CD4-positive, alpha-beta memory T cell (primary cell): ENCODE measurements around the gene CHM. TPM values are rescaled to one million over a fixed set of nuclear protein-coding genes. Genes with fewer than 3 reads are reported as not detected.
"Not testable (repeated sequence)": the region's sequence is repeated elsewhere in the genome, so short reads cannot be mapped to it uniquely, and the experiment has no call there.

Source experiments
- CTCF ChIA-PET: fragments of 350-600 bp; sonication (Branson Sonifier 250); formaldehyde crosslinking; loops from one replicate; lab custom pipeline; 2021; ENCODE audit warnings: inconsistent platforms; ENCODE audit not compliant: partially characterized antibody; lab: Charles Lee
- POLR2A ChIA-PET: fragments of 350-600 bp; sonication (Branson Sonifier 250); formaldehyde crosslinking; loops from one replicate; lab custom pipeline; 2021; ENCODE audit not compliant: partially characterized antibody; lab: Charles Lee
- DNase-seq, 5 donors: peaks; one replicate each; pipeline versions ENCODE4 v3.0.0 to v3.0.0-alpha.2; 2020 to 2022; ENCODE audit warnings: mixed read lengths in 1 of 5
- H3K27ac ChIP-seq: one replicate; pipeline ENCODE4 v1.7.0; 2013; ENCODE audit warnings: low read depth, low read length
- H3K27me3 ChIP-seq: 2 replicates; pipeline ENCODE4 v1.7.0; 2013; ENCODE audit warnings: mild to moderate bottlenecking, low read length, moderate library complexity; ENCODE audit not compliant: insufficient read depth
- H3K36me3 ChIP-seq: 2 replicates; pipeline ENCODE4 v1.7.0; 2013; ENCODE audit warnings: mild to moderate bottlenecking, low read length, moderate library complexity; ENCODE audit not compliant: insufficient read depth
- H3K4me1 ChIP-seq: 2 replicates; pipeline ENCODE4 v1.7.0; 2013; ENCODE audit warnings: mild to moderate bottlenecking, low read length, moderate library complexity; ENCODE audit not compliant: insufficient read depth
- H3K4me3 ChIP-seq, 2 donors: one replicate each; pipeline ENCODE4 v1.7.0; 2013; ENCODE audit warnings: low read length in 2 of 2, mild to moderate bottlenecking in 1 of 2
- H3K9me3 ChIP-seq, 2 donors: one replicate each; pipeline ENCODE4 v1.7.0; 2013; ENCODE audit warnings: low read length in 2 of 2, control low read depth in 1 of 2; ENCODE audit not compliant: control insufficient read depth in 1 of 2
- H3K27ac Mint-ChIP-seq, 7 donors: one replicate each; pipeline ENCODE4 v1.8.0; 2020 to 2021; ENCODE audit warnings: mixed read lengths in 7 of 7, mild to moderate bottlenecking in 6 of 7, inconsistent platforms in 3 of 7, moderate library complexity in 3 of 7
- H3K27me3 Mint-ChIP-seq, 2 donors: one replicate each; pipeline ENCODE4 v1.8.0; 2020 to 2021; ENCODE audit warnings: mixed read lengths in 2 of 2
- H3K36me3 Mint-ChIP-seq, 2 donors: one replicate each; pipeline ENCODE4 v1.8.0; 2020 to 2021; ENCODE audit warnings: mixed read lengths in 2 of 2, inconsistent platforms in 1 of 2, mild to moderate bottlenecking in 1 of 2
- H3K4me1 Mint-ChIP-seq, 4 donors: one replicate each; pipeline ENCODE4 v1.8.0; 2020 to 2021; ENCODE audit warnings: mixed read lengths in 4 of 4, mild to moderate bottlenecking in 1 of 4
- H3K4me3 Mint-ChIP-seq, 8 donors: one replicate each; pipeline ENCODE4 v1.8.0; 2020 to 2021; ENCODE audit warnings: mixed read lengths in 8 of 8, mild to moderate bottlenecking in 7 of 8, moderate library complexity in 6 of 8, inconsistent platforms in 3 of 8
- H3K9me3 Mint-ChIP-seq, 8 donors: one replicate each; pipeline ENCODE4 v1.8.0; 2020 to 2021; ENCODE audit warnings: mixed read lengths in 8 of 8, mild to moderate bottlenecking in 5 of 8, inconsistent platforms in 3 of 8, moderate library complexity in 1 of 8
- intact Hi-C: fragments of 100-400 bp; cut with micrococcal nuclease; formaldehyde crosslinking; loops from one replicate; pipeline ENCODE4 v1.15.1; 2023
- polyA plus RNA-seq, 2 donors: library from polyadenylated mRNA; unstranded; fragments of 300-500 nt; fragmentation: Illumina TruSeq; gene quantifications; one replicate each; pipeline ENCODE4 v1.2.3, GENCODE V29; 2021
- total RNA-seq, 2 experiments: library from RNA; stranded (reverse); gene quantifications; one replicate each; pipeline ENCODE4 v1.2.3, GENCODE V29; 2021

The CHM gene
- total and polyA plus RNA-seq, 4 experiments from 2014 or later, result 5.6 to 22.3 (median 13.8) TPM

DNA sequence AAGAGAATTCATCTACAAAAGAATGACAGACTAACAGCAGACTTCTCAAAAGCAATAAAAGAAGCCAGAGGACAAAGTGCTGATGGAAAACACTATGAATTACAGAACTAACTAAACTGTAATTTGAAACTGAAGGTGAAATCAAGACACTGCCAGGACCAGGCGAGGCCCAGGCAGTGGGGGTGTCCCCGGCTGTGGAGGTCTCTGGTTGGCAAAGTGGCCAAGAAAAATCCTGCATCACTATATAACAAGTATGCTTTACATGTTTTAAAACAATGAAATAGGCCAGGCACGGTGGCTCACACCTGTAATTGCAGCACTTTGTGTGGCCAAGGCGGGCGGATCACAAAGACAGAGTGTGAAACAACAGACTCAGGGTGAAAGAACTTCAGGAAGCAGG lies 32.9 kb downstream of the CHM start:
- no peaks in the 10 kb centered on the region for H3K4me1 ChIP-seq
- no peak for DNase-seq
- peaks cover 5 to 25% (median 19%) of the 10 kb centered on the region in 4 donors for H3K4me1 Mint-ChIP-seq
- H3K27ac Mint-ChIP-seq, result peak overlapping the region in 5 of 7 donors; percentile 19 to 68 (median 36)
- H3K4me3 ChIP-seq, result no peak overlapping the region
- ChIA-PET CTCF (no interaction called here), POLR2A (no interaction called here)
- H3K4me3 Mint-ChIP-seq, result no peak overlapping the region
- peaks cover 19 to 24% of the 10 kb centered on the region in 2 donors for H3K36me3 Mint-ChIP-seq
- H3K9me3 Mint-ChIP-seq, result peaks cover 0 to 3% (median under 1%) of the 10 kb centered on the region in 8 donors
- H3K36me3 ChIP-seq, result no peaks in the 10 kb centered on the region
- no peaks in the 10 kb centered on the region for H3K27me3 Mint-ChIP-seq
- no peak overlapping the region for H3K27ac ChIP-seq
- H3K27me3 ChIP-seq, result no peaks in the 10 kb centered on the region
- no peaks in the 10 kb centered on the region for H3K9me3 ChIP-seq
- intact Hi-C loops, result no loop called here

GRCh38 chrX:86013792-86014191 lies 33.6 kb downstream of the CHM start:
- POLR2A ChIA-PET, result no interaction called here
- H3K9me3 ChIP-seq, result no peaks in the 10 kb centered on the region
- H3K4me3 Mint-ChIP-seq, result no peak overlapping the region
- no peaks in the 10 kb centered on the region for H3K4me1 ChIP-seq
- intact Hi-C loops, result no loop called here
- peak overlapping the region in 2 of 7 donors; percentile 22 to 69 for H3K27ac Mint-ChIP-seq
- H3K36me3 ChIP-seq, result no peaks in the 10 kb centered on the region
- peaks cover 0 to 3% (median under 1%) of the 10 kb centered on the region in 8 donors for H3K9me3 Mint-ChIP-seq
- H3K4me3 ChIP-seq, result no peak overlapping the region
- no peak overlapping the region for H3K27ac ChIP-seq
- no peaks in the 10 kb centered on the region for H3K27me3 ChIP-seq
- H3K27me3 Mint-ChIP-seq, result no peaks in the 10 kb centered on the region
- CTCF ChIA-PET, result no interaction called here
- H3K4me1 Mint-ChIP-seq, result peaks cover 5 to 25% (median 18%) of the 10 kb centered on the region in 4 donors
- peaks cover 18 to 24% of the 10 kb centered on the region in 2 donors for H3K36me3 Mint-ChIP-seq
- no peak for DNase-seq

- Histone ChIP-seq H3K9me3 (no peaks in the 10 kb centered on the region), H3K4me1 (no peaks in the 10 kb centered on the region), H3K27ac (no peak overlapping the region), H3K36me3 (no peaks in the 10 kb centered on the region), H3K27me3 (no peaks in the 10 kb centered on the region), H3K4me3 (no peak overlapping the region)
- intact Hi-C loops, result no loop called here
- CTCF ChIA-PET, result no interaction called here
- H3K27me3 Mint-ChIP-seq, result no peaks in the 10 kb centered on the region
- no peak overlapping the region for H3K27ac Mint-ChIP-seq
- no peak for DNase-seq
- POLR2A ChIA-PET, result no interaction called here
- no peak overlapping the region for H3K4me3 Mint-ChIP-seq
- H3K36me3 Mint-ChIP-seq, result peaks cover 17 to 23% of the 10 kb centered on the region in 2 donors
- peaks cover 0 to 7% (median 4%) of the 10 kb centered on the region in 8 donors for H3K9me3 Mint-ChIP-seq
- H3K4me1 Mint-ChIP-seq, result peaks cover 5 to 25% (median 16%) of the 10 kb centered on the region in 4 donors
These were observed 35.2 kb downstream of the CHM start for GRCh38 chrX:86012188-86012587.

DNA sequence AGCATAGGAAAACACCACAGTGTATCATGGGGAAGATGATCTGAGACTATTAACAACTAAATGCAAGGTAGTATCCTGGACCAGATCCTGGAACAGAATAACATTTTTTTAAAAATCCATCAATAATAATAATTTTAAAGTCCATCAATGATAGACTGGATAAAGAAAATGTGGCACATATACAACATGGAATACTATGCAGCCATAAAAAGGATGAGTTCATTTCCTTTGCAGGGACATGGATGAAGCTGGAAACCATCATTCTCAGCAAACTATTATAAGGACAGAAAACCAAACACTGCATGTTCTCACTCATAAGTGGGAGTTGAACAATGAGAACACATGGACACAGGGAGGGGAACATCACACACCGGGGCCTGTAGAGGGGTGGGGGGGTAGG lies 37.6 kb downstream of the CHM start:
- H3K4me3 ChIP-seq, H3K27ac Mint-ChIP-seq, H3K36me3 ChIP-seq, H3K27me3 ChIP-seq, H3K4me3 Mint-ChIP-seq, H3K27me3 Mint-ChIP-seq, H3K27ac ChIP-seq, POLR2A ChIA-PET, H3K9me3 ChIP-seq, CTCF ChIA-PET, DNase-seq, intact Hi-C loops, H3K4me1 ChIP-seq: not testable (repeated sequence)
- H3K4me1 Mint-ChIP-seq, result peaks cover 10 to 37% (median 19%) of the 10 kb centered on the region in 4 donors
- peaks cover 0 to 11% (median 3%) of the 10 kb centered on the region in 8 donors for H3K9me3 Mint-ChIP-seq
- peaks cover 11 to 13% of the 10 kb centered on the region in 2 donors for H3K36me3 Mint-ChIP-seq

GRCh38 chrX:86007891-86008290 lies 39.5 kb downstream of the CHM start:
- H3K27me3 ChIP-seq, intact Hi-C loops, CTCF ChIA-PET, H3K9me3 ChIP-seq, H3K4me3 ChIP-seq, H3K4me1 ChIP-seq, H3K27ac ChIP-seq, H3K36me3 Mint-ChIP-seq, H3K4me3 Mint-ChIP-seq, H3K27me3 Mint-ChIP-seq, DNase-seq, H3K27ac Mint-ChIP-seq, POLR2A ChIA-PET, H3K36me3 ChIP-seq: not testable (repeated sequence)
- Mint-ChIP-seq H3K4me1 (peaks cover 17 to 41% (median 30%) of the 10 kb centered on the region in 4 donors), H3K9me3 (peaks cover 0 to 11% (median 3%) of the 10 kb centered on the region in 8 donors)

DNA sequence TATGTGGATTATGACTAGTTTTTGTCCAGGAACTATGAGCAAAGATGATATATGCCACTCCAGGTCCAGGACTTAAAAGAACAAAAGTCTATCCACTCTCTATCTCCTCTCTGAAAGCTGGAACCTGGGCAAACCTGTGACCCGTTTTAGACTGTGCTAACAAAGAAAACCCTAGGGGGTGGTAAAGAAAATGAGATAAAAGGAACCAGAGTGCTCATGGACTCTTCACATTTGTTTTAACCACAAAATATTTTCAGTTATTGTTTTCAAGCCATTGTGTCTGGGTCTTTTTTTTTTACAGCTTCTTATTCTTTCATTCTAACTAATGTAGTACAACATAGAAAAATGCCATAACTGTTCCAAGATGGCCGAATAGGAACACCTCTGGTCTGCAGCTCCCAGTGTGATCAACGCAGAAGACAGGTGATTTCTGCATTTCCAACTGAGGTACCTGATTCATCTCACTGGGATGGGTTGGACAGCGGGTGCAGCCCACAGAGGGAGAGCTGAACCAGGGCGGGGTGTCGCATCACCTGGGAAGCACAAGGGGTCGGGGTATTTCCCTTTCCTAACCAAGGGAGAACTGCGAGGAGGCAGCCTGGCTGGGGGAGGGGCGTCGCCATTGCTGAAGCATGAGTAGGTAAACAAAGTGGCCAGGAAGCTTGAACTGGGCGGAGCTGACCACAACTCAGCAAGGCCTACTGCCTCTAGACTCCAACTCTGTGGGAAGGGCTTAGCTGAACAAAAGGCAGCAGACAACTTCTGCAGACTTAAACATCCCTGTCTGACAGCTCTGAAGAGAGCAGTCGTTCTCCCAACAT lies 45.1 kb downstream of the CHM start:
- ChIA-PET CTCF (interaction anchor here (1.7 kb wide), 1 partner anchor 11 kb away, joined by 3 read pairs; no protein-coding TSS in a partner anchor), POLR2A (no interaction called here)
- H3K27ac ChIP-seq, result no peak overlapping the region
- peaks cover 25 to 55% (median 40%) of the 10 kb centered on the region in 4 donors for H3K4me1 Mint-ChIP-seq
- peak overlapping the region in 4 of 7 donors; percentile 8 to 54 (median 35) for H3K27ac Mint-ChIP-seq
- H3K27me3 Mint-ChIP-seq, result no peaks in the 10 kb centered on the region
- H3K9me3 Mint-ChIP-seq, result peaks cover 0 to 7% (median 0%) of the 10 kb centered on the region in 8 donors
- peak overlapping the region in 5 of 8 donors; percentile 20 to 42 (median 30) for H3K4me3 Mint-ChIP-seq
- no peak overlapping the region for H3K4me3 ChIP-seq
- peak in 1 of 5 donors; percentile 18 for DNase-seq
- H3K4me1 ChIP-seq, result peaks cover 18% of the 10 kb centered on the region
- intact Hi-C loops, result no loop called here
- no peaks in the 10 kb centered on the region for H3K9me3 ChIP-seq
- H3K36me3 ChIP-seq, result no peaks in the 10 kb centered on the region
- H3K27me3 ChIP-seq, result no peaks in the 10 kb centered on the region
- H3K36me3 Mint-ChIP-seq, result no peaks in the 10 kb centered on the region

DNA sequence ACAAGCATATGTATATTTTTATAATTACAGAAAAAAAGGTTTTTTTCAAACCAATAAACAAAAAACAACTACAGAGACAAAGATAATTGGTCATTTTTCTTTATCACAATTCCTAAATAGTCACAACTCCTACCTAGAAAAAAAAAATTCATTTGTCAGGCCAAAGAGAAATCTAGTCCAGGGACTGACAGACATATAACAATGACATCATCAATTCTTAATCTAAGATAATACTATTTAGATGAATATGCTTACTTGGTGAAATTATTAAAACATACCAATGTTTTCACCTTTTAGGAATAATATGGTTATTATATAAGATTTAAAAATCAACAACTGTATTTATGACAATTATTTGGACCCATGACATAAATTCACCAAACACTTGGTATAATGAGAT lies 48.4 kb downstream of the CHM start:
- Mint-ChIP-seq H3K27me3 (no peaks in the 10 kb centered on the region), H3K4me1 (peaks cover 20 to 41% (median 29%) of the 10 kb centered on the region in 4 donors), H3K27ac (no peak overlapping the region), H3K9me3 (no peaks in the 10 kb centered on the region), H3K36me3 (no peaks in the 10 kb centered on the region), H3K4me3 (no peak overlapping the region)
- Histone ChIP-seq H3K4me1 (peaks cover 23% of the 10 kb centered on the region), H3K4me3 (no peak overlapping the region), H3K9me3 (no peaks in the 10 kb centered on the region), H3K27me3 (no peaks in the 10 kb centered on the region), H3K27ac (no peak overlapping the region), H3K36me3 (no peaks in the 10 kb centered on the region)
- POLR2A ChIA-PET, result no interaction called here
- DNase-seq, result no peak
- CTCF ChIA-PET, result no interaction called here
- intact Hi-C loops, result no loop called here
